K562 (cell line): ENCODE measurements around the gene ZEB2. TPM values are rescaled to one million over a fixed set of nuclear protein-coding genes. Genes with fewer than 3 reads are reported as not detected.
A peak's percentile ranks its signal among the peaks of the same experiment; 100 is the strongest.

Experiments used
- ARHGAP35 ChIP-seq: fragments of 450-650 bp; IDR thresholded peaks from 2 replicates; pipeline ENCODE4 v1.6.1; 2018; ENCODE audit not compliant: partially characterized antibody
- ATF7 ChIP-seq: fragments of 450-650 bp; IDR thresholded peaks from 2 replicates; pipeline ENCODE4 v1.7.1; 2014; ENCODE audit warnings: mild to moderate bottlenecking, moderate library complexity
- CBFA2T2 ChIP-seq: fragments of 450-650 bp; conservative IDR thresholded peaks from 2 replicates; pipeline ENCODE4 v1.6.1; 2017; ENCODE audit warnings: mild to moderate bottlenecking
- CBFB ChIP-seq: sonication (generic); formaldehyde crosslinking; IDR thresholded peaks from 2 replicates; pipeline ENCODE4 v1.4.0; 2020; ENCODE audit warnings: mild to moderate bottlenecking, missing genetic modification reagents
- EP400 ChIP-seq: fragments of 450-650 bp; IDR thresholded peaks from 2 replicates; pipeline ENCODE4 v1.6.1; 2017; ENCODE audit warnings: antibody characterized with exemption, mild to moderate bottlenecking, moderate library complexity
- EZH2 ChIP-seq: IDR thresholded peaks from 2 replicates; pipeline ENCODE4 v1.6.1; 2012; ENCODE audit warnings: low read depth, mild to moderate bottlenecking, inconsistent platforms, low read length, borderline replicate concordance
- FOSL1 ChIP-seq: fragments of 200-800 bp; sonication (Bioruptor generic); conservative IDR thresholded peaks from 2 replicates; pipeline ENCODE4 v1.6.1; 2016; ENCODE audit warnings: missing genetic modification characterization, missing compliant biosample characterization
- MAZ ChIP-seq, 2 experiments: fragments of 450-650 bp in 1 of 2; sonication (generic) in 1 of 2; formaldehyde crosslinking; IDR thresholded peaks in 1 of 2; conservative IDR thresholded peaks in 1 of 2; 2 replicates each; pipeline versions ENCODE4 v1.4.0 to v1.5.0; 2020; ENCODE audit warnings: mild to moderate bottlenecking in 1 of 2, missing genetic modification reagents in 1 of 2
- MTF1 ChIP-seq: fragments of 250-450 bp; sonication (Bioruptor Pico); IDR thresholded peaks from 2 replicates; pipeline ENCODE4 v1.9.0; 2021; ENCODE audit warnings: moderate library complexity, mild to moderate bottlenecking, inconsistent platforms, borderline replicate concordance
- SIX5 ChIP-seq, 2 experiments: IDR thresholded peaks; 2 replicates each; pipeline ENCODE4 v1.6.1; 2011; ENCODE audit warnings: low read length in 2 of 2, borderline replicate concordance in 1 of 2, low read depth in 1 of 2, mild to moderate bottlenecking in 1 of 2, moderate library complexity in 1 of 2; ENCODE audit not compliant: insufficient read depth in 1 of 2
- SMAD1 ChIP-seq: fragments of 150-350 bp; IDR thresholded peaks from 2 replicates; pipeline ENCODE4 v1.6.1; 2014; ENCODE audit warnings: low read length, low read depth; ENCODE audit not compliant: partially characterized antibody
- SRSF3 ChIP-seq: fragments of 200-400 bp; formaldehyde crosslinking; IDR thresholded peaks from 2 replicates; pipeline ENCODE4 v1.6.1; 2016; ENCODE audit warnings: mild to moderate bottlenecking, low read length, moderate library complexity; ENCODE audit not compliant: insufficient read depth
- ZBED1 ChIP-seq: IDR thresholded peaks from 2 replicates; pipeline ENCODE4 v1.6.1; 2014
- ZNF140 ChIP-seq: fragments of 250-450 bp; sonication (Bioruptor Pico); IDR thresholded peaks from 2 replicates; pipeline ENCODE4 v1.8.0; 2021; ENCODE audit warnings: moderate library complexity, mild to moderate bottlenecking, inconsistent platforms
- ZNF79 ChIP-seq: fragments of 250-450 bp; sonication (Bioruptor Pico); IDR thresholded peaks from 2 replicates; pipeline ENCODE4 v1.4.0; 2020; ENCODE audit warnings: low read depth, mild to moderate bottlenecking, moderate library complexity
- polyA plus RNA-seq, 8 experiments: library from polyadenylated mRNA; depleted of rRNA in 4 of 8; stranded (reverse) in 5 of 8; unstranded in 3 of 8; fragments of >200 nt; fragmentation: Nextera tagmentation in 2 of 8; fragmentation: Illumina TruSeq in 1 of 8; extraction: Ambion mirVana in 2 of 8; extraction: Trizol in 1 of 8; gene quantifications; 2 replicates each; pipeline versions ENCODE4 v1.2.1 to v1.2.3, GENCODE V29; 2011 to 2014; ENCODE audit warnings: inconsistent platforms in 1 of 8, missing spikeins in 1 of 8
- total RNA-seq, 7 experiments: library from RNA; depleted of rRNA in 6 of 7; stranded (reverse); fragments of >200 nt in 6 of 7; fragmentation: Illumina TruSeq in 2 of 7; extraction: Trizol in 2 of 7; gene quantifications; 2 replicates each; pipeline versions ENCODE4 v1.2.1 to v1.2.3, GENCODE V29; 2011 to 2021; ENCODE audit warnings: low replicate concordance in 1 of 7
- TF ChIP-seq, protein P1 (sequence below): fragments of 250-450 bp; sonication (Bioruptor Pico); IDR thresholded peaks from 2 replicates; pipeline ENCODE4 v1.4.0; 2020; ENCODE audit warnings: mild to moderate bottlenecking, moderate library complexity, borderline replicate concordance
- TF ChIP-seq, protein P2 (sequence below): fragments of 250-450 bp; sonication (Bioruptor Pico); IDR thresholded peaks from 2 replicates; pipeline ENCODE4 v1.4.0; 2020; ENCODE audit warnings: borderline replicate concordance
- TF ChIP-seq, protein P3 (sequence below): IDR thresholded peaks from 3 replicates; pipeline ENCODE4 v1.6.1; 2011; ENCODE audit warnings: borderline replicate concordance, mild to moderate bottlenecking, moderate library complexity; ENCODE audit not compliant: insufficient read length; ENCODE audit errors: extremely low read depth
- TF ChIP-seq, protein P4 (sequence below): fragments of 250-450 bp; sonication (Bioruptor Pico); IDR thresholded peaks from 2 replicates; pipeline ENCODE4 v1.8.0; 2021; ENCODE audit warnings: mild to moderate bottlenecking, moderate library complexity

Gene ZEB2
- total and polyA plus RNA-seq, 9 of the 15 experiments (the other 6 are each of a cell fraction or from before 2014, with no cell fraction given), result 15.1 to 113 (median 72.3) TPM

DNA sequence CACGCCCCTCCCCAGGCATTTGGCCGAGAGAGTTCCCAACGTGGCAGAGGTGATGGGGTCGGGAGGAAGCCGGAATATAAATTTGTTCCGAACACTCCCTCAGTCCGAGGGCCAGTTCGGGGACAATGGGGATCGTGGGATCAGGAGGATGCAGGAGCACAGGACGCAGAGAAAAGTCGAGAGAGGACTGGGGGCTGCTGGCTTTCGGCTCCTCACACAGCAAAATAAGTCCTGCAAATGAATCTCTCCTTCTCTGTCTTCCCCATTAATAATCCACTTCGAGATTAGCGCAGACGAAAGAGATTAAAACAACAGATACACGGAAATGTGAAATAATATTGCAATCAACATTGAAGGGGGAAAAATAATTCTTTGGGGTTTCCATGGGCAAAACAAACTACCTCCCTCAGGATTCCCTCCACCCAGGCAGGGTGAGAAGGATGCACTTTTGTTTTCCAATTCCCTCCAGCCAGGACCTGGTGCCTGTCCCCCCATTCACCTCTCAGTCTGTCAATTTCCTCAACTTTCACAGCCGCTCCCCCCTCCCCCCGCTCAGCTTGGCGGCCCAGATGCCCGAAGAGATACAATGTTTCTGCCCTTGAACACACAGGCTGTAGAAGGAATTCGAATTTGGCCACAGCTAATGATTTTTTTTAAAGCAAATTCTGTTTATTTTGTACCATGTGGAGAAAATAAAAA lies 3.1 kb upstream of the ZEB2 start (continued):
- TF ChIP-seq ZNF140 (no peak), CBFB (CRISPR knock-in tag) (no peak), ARHGAP35 (no peak), ZNF79 (CRISPR knock-in tag) (no peak), MTF1 (CRISPR knock-in tag) (no peak), CBFA2T2 (peak; percentile 43; the same call in 1 of the 2 replicates), EP400 (peak; percentile 55), FOSL1 (tag) (no peak), ZBED1 (no peak), MAZ (CRISPR knock-in tag; conservative IDR thresholded peaks at IDR 0.05 in 1 of 2, IDR thresholded peaks at IDR 0.05 in 1 of 2) (peak in 1 of 2 experiments; percentile 69; a peak in 2 of 4 replicates), SRSF3 (no peak), SMAD1 (no peak), SIX5 (IDR thresholded peaks at IDR 0.05; ENCODE audit: borderline replicate concordance in 1 of 2, insufficient read depth in 1 of 2, low read depth in 1 of 2, low read length in 2 of 2) (no peak), EZH2 (no peak), ATF7 (no peak)
- TF ChIP-seq, protein P1, sequence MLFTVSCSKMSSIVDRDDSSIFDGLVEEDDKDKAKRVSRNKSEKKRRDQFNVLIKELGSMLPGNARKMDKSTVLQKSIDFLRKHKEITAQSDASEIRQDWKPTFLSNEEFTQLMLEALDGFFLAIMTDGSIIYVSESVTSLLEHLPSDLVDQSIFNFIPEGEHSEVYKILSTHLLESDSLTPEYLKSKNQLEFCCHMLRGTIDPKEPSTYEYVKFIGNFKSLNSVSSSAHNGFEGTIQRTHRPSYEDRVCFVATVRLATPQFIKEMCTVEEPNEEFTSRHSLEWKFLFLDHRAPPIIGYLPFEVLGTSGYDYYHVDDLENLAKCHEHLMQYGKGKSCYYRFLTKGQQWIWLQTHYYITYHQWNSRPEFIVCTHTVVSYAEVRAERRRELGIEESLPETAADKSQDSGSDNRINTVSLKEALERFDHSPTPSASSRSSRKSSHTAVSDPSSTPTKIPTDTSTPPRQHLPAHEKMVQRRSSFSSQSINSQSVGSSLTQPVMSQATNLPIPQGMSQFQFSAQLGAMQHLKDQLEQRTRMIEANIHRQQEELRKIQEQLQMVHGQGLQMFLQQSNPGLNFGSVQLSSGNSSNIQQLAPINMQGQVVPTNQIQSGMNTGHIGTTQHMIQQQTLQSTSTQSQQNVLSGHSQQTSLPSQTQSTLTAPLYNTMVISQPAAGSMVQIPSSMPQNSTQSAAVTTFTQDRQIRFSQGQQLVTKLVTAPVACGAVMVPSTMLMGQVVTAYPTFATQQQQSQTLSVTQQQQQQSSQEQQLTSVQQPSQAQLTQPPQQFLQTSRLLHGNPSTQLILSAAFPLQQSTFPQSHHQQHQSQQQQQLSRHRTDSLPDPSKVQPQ (CRISPR knock-in tag), result no peak
- TF ChIP-seq, protein P2, sequence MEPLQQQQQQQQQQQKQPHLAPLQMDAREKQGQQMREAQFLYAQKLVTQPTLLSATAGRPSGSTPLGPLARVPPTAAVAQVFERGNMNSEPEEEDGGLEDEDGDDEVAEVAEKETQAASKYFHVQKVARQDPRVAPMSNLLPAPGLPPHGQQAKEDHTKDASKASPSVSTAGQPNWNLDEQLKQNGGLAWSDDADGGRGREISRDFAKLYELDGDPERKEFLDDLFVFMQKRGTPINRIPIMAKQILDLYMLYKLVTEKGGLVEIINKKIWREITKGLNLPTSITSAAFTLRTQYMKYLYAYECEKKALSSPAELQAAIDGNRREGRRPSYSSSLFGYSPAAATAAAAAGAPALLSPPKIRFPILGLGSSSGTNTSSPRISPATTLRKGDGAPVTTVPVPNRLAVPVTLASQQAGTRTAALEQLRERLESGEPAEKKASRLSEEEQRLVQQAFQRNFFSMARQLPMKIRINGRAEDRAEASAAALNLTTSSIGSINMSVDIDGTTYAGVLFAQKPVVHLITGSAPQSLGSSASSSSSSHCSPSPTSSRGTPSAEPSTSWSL (CRISPR knock-in tag), result no peak
- TF ChIP-seq, protein P3, sequence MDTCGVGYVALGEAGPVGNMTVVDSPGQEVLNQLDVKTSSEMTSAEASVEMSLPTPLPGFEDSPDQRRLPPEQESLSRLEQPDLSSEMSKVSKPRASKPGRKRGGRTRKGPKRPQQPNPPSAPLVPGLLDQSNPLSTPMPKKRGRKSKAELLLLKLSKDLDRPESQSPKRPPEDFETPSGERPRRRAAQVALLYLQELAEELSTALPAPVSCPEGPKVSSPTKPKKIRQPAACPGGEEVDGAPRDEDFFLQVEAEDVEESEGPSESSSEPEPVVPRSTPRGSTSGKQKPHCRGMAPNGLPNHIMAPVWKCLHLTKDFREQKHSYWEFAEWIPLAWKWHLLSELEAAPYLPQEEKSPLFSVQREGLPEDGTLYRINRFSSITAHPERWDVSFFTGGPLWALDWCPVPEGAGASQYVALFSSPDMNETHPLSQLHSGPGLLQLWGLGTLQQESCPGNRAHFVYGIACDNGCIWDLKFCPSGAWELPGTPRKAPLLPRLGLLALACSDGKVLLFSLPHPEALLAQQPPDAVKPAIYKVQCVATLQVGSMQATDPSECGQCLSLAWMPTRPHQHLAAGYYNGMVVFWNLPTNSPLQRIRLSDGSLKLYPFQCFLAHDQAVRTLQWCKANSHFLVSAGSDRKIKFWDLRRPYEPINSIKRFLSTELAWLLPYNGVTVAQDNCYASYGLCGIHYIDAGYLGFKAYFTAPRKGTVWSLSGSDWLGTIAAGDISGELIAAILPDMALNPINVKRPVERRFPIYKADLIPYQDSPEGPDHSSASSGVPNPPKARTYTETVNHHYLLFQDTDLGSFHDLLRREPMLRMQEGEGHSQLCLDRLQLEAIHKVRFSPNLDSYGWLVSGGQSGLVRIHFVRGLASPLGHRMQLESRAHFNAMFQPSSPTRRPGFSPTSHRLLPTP, result no peak
- TF ChIP-seq, protein P4, sequence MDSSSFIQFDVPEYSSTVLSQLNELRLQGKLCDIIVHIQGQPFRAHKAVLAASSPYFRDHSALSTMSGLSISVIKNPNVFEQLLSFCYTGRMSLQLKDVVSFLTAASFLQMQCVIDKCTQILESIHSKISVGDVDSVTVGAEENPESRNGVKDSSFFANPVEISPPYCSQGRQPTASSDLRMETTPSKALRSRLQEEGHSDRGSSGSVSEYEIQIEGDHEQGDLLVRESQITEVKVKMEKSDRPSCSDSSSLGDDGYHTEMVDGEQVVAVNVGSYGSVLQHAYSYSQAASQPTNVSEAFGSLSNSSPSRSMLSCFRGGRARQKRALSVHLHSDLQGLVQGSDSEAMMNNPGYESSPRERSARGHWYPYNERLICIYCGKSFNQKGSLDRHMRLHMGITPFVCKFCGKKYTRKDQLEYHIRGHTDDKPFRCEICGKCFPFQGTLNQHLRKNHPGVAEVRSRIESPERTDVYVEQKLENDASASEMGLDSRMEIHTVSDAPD (CRISPR knock-in tag), result no peak
